Measurements from ENCODE around the gene LILRA2.
"Not testable (repeated sequence)": the region's sequence is repeated elsewhere in the genome, so short reads cannot be mapped to it uniquely, and the experiment has no call there.

The LILRA2 gene

GRCh38 chr19:54609356-54609791, 35.8 kb downstream of the LILRA2 start:
- DNase-seq (ENCODE audit: low read depth) = no peak

DNA sequence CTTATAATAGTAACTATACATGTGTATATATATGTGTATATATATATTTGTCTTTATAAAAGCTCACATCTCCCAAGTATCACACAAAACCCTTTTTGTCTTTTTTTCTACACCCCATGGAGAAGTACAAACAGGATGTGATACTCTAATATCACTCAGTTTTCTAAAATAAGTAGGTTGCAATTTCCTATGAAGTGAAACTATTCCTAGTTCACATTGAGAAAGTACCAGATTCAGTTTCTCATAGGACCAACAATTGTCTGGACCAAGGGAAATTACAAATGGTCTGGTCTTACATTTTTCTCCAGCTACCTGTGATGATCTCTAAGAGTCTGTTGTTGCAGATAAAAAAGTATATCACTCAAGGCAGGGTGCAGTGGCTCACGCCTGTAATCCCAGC, 38.8 kb downstream of the LILRA2 start:
- DNase-seq (ENCODE audit: low read depth) = no peak

DNA sequence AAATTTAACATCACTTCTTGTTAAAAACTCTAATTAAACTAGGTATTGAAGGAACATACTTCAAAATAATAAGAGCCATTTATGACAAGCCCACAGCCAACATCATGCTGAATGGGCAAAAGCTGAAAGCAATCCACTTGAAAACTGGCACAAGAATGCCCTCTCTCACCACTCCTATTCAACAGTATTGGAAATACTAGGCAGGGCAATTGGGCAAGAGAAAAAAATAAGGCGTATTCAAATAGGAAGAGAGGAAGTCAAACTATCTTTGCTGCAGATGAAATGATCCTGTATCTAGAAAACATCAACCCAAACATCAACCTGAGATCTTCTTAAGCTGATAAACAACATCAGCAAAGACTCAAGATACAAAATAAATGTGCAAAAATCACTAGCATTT, 41.1 kb downstream of the LILRA2 start:
- DNase-seq (ENCODE audit: low read depth) = no peak

- DNase-seq (ENCODE audit: low read depth) = no peak
These were observed 42.5 kb downstream of the LILRA2 start for GRCh38 chr19:54616057-54616456.

DNA sequence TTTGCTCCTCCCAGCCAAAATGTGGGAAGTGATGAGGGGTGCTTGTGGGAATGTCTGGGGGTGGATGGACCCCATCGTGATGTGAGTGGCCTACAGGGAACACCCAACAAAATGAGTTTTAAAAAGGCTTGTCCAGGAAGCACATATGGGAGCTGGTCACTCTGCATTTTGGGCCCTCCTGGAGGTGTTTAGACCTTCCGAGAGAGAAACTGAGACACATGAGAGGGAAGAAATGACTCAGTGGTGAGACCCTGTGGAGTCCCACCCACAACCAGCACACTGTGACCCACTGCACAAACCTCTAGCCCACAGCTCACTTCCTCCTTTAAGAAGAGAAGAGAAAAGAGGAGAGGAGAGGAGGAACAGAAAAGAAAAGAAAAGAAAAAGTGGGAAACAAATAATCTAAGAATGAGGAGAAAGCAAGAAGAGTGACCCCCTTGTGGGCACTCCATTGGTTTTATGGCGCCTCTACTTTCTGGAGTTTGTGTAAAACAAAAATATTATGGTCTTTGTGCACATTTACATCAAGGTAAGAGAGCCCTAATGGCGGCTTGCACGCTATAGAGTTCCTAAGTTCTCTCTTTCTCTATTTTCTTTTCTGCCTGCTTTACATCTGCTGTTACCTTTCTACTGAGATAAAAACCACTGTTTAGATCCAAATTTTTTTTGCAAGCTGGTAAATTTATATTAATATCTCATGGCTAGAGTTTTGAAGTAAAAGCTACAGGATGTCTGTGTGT, 43.4 kb downstream of the LILRA2 start:
- no peak for DNase-seq (ENCODE audit: low read depth)

DNA sequence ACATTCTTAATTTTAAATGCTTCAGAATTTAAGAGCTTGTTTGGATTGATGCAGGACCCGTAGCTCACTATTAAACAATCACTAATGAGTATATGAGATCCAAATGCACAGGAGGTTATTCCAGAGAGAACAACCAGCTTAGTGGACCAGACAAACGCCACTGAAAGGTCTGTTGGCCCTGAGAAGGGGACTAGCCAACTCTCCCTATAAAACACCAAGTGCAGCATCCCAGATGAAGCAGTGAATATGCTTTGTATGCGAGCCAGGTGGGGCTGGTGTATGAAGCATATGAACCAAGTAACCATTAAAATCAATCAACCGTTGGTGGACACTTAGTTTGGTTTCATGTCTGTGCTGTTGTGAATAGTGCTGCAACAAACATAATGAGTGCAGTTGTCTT, 46.9 kb downstream of the LILRA2 start:
- DNase-seq (ENCODE audit: low read depth) = no peak

DNA sequence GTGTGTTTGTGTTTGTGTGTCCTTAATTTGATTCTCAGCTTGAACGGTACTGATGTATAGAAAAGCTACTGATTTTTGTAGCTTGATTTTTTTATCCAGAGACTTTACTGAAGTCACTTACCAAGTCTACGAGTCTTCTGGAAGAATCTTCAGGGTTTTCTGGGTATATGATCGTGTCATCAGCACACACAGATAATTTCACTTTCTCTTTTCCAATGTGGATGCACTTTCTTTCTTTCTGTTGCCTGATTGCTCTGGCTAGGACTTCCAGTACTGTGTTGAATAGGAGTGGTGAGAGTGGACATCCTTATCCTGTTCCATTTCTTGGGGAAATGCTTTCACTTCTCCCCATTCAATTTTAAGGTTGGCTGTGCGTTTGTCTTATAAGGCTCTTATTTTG, 48.8 kb downstream of the LILRA2 start:
- no peak for DNase-seq (ENCODE audit: low read depth)

DNA sequence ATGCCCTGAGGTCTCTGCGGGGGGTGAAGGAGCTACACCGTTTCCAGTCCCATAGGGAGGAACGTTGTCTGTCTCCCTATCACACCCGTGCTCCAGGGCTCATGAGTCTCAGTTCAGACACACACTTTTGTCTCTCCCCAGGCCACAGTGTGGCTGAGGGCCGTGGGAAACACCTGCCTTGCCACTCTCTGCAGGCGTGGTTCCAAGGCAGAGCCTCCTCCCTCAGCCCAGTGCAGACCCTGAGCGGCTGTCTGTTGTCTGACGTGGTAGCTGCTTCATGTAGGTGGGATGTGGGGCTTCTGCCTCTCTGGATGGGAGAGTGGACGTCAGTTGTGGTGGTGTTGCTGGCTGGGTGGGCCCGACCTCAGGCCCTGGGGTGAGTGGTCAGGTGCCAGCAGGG, 50.6 kb downstream of the LILRA2 start:
- DNase-seq (ENCODE audit: low read depth) = not testable (repeated sequence)

GRCh38 chr19:54624934-54625730, 51.5 kb downstream of the LILRA2 start:
- DNase-seq (ENCODE audit: low read depth) = not testable (repeated sequence)

- DNase-seq (ENCODE audit: low read depth) = no peak
These were observed 53.2 kb downstream of the LILRA2 start for GRCh38 chr19:54626757-54627156.

GRCh38 chr19:54627912-54628311, 54.3 kb downstream of the LILRA2 start:
- DNase-seq (ENCODE audit: low read depth) = not testable (repeated sequence)

- not testable (repeated sequence) for DNase-seq (ENCODE audit: low read depth)
These were observed 56.7 kb downstream of the LILRA2 start, which contains the start of gene LILRB1 for GRCh38 chr19:54630262-54630661. TSS of gene LILRB1 (plus strand) at chr19:54630484. CDS start at chr19:54631074, 590 bp downstream.

- no peak for DNase-seq (ENCODE audit: low read depth)
These were observed 57.2 kb downstream of the LILRA2 start for GRCh38 chr19:54630782-54631181.

DNA sequence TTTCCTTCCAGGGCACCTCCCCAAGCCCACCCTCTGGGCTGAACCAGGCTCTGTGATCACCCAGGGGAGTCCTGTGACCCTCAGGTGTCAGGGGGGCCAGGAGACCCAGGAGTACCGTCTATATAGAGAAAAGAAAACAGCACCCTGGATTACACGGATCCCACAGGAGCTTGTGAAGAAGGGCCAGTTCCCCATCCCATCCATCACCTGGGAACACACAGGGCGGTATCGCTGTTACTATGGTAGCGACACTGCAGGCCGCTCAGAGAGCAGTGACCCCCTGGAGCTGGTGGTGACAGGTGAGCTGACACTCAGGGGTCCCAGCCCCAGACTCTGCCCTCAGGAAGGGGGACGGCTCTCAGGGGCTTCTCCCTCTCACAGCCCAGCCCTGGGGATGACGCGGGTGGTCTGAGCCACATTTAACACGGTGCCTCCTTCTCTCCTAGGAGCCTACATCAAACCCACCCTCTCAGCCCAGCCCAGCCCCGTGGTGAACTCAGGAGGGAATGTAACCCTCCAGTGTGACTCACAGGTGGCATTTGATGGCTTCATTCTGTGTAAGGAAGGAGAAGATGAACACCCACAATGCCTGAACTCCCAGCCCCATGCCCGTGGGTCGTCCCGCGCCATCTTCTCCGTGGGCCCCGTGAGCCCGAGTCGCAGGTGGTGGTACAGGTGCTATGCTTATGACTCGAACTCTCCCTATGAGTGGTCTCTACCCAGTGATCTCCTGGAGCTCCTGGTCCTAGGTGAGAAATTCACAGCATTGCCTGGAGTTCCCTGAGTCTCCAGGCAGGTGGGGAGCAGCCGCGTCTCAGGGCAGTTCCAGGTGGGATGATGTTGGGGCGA, 58.1 kb downstream of the LILRA2 start:
- not testable (repeated sequence) for DNase-seq (ENCODE audit: low read depth)

- not testable (repeated sequence) for DNase-seq (ENCODE audit: low read depth)
These were observed 58.9 kb downstream of the LILRA2 start for GRCh38 chr19:54632517-54632916.

DNA sequence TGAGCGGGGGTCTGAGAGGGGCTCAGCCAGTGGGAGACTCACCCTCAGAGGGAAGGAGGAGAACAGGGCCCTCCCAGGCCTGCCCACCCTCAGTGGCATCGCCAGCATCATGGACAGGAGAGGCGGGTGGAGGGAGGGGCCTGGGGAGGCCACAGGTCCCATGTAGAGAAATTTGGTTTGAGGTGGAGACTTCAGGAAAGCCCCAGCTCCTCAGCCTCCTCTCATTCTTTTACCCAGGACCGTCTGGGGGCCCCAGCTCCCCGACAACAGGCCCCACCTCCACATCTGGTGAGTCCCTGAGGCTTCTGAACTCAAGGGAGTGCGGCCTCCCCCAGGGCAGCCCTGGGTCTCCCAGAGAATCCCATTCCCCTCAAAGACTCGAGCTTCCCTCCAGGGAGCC, 59.8 kb downstream of the LILRA2 start:
- no peak for DNase-seq (ENCODE audit: low read depth)

DNA sequence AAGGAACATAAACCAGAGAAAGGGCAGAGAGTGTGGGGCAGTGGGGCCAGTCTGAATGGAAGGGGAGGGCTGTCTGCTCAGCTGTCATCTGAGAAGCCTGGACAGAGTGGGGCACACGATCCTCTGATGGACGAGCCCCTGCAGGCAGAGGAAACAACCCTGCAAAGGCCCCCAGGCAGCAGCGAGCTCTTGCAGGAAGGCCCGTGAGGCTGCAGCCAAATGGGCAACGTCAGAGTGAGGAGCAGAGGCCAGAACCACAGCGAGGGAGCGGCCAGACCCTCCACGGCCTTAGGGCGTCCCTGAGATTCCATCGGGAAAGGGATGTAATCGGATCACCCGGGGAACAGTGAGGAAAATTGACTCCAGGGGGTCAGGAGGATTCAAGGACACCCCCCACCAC, 62.5 kb downstream of the LILRA2 start:
- not testable (repeated sequence) for DNase-seq (ENCODE audit: low read depth)

- DNase-seq (ENCODE audit: low read depth) = no peak
These were observed 65.1 kb downstream of the LILRA2 start for GRCh38 chr19:54638683-54639082.

All from activated T-helper 1 cell treated with Interleukin-2 at 50 U/mL for 16 hours (primary cell).